GM19238 (cell line): Measurements from ENCODE around the gene GFPT1.

Experiments used
- DNase-seq: peaks from one replicate; pipeline ENCODE4 v3.0.0; 2011; ENCODE audit warnings: low spot score; ENCODE audit not compliant: insufficient read length

Gene GFPT1

DNA sequence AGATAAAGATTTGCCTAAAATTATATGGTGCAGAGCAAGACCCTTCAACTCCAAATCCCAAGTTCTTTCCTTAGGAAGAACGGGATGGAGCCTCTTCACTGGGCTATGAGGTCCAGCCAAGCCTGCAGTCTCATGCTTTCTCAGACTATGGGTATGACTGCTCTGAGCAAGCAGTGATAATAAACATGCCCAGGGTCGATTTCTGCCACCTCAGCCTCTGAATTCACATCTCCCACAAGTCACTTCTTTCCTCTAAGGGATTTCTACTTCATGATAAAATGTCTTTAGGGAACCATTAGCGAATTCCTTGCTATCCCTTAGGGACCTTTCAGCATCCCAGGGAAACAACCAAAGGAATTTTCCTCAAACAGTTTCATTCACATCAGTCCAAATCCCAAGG, 94.8 kb downstream of the GFPT1 start:
- DNase-seq, result no peak

DNA sequence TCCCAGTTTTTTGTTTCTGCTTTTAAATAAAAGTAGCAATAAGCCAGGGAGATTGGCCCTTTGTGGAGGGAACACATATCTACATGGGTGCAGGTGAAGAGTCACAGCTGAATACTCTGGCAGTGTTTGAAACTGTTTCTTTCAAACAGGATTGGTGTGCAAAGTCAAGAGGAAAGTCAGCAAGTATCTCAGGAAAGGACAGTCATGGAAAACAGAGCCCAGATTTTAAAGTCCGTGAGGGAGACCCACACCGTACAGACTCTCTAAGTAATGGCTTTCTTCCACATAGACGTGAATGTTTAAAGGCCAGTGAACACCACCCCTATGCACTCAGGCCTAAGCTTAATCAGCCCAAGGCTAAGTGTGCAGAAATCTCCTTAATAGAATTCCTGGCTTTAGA, 95.3 kb downstream of the GFPT1 start:
- DNase-seq, result no peak

DNA sequence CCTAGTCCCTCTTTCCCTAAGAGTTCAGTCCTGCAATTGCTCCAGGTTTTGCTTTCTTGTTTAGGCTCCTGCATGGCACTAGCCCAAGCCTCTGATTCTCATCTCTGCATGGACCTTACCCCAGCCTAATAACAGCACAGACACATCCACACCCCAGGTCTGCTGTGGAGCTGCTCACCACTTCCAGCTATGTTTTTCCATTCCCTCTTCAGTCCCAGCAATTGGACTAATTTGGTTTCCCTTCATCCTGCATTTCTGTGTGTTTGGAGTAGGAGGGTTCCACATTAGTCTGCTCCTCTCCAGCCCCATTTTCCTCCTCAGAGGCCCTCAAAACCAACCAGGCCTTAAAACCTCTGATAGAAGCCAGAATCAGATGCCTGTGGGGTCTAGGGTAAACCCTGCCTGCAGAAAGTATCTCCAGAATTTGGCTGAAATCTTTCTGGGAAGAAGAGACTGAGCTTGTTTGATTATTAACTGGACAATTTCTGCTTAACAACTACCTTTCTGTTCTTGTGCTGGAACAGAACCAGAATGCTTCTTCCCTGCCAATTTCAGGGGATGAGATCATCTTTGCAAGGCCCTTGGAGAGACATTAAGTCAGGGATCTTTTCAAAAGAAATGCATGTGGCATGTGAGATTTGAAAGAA, 95.9 kb downstream of the GFPT1 start:
- no peak for DNase-seq

DNA sequence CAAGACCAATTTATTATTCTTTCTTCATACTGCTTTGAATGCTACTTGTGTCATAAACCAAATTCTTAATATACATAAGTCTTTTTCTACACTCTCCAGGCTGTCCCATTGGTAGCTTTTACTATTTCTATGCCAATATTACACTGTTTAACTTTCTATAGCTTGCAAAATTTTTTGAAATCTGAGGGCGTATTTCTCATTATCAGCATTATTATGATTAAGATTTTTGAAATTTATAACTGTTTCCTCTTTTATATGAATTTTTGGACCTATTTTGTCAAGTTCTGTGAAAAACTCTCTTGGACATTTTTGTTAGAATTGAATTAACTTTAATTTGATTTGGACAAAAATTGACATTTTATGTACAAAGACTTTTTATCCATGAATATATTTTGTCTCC, 98.6 kb downstream of the GFPT1 start:
- DNase-seq, result no peak

DNA sequence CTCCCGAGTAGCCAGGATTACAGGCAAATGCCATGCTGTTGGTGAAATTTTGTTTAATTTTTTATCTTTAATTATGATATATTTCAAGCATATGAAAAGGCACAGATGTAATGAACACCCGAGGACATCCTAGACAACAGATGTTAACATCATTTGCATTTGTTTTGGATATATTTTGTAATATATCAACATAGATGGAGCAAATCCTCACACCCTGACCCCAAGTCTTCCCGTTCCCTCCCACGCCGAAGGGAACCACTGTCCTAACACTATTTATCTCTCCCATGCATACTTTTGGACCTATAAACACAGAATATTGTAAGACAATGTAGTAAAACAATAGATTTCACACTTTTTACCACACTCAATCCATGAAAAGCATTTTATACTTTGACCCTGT, 99.5 kb downstream of the GFPT1 start:
- no peak for DNase-seq

DNA sequence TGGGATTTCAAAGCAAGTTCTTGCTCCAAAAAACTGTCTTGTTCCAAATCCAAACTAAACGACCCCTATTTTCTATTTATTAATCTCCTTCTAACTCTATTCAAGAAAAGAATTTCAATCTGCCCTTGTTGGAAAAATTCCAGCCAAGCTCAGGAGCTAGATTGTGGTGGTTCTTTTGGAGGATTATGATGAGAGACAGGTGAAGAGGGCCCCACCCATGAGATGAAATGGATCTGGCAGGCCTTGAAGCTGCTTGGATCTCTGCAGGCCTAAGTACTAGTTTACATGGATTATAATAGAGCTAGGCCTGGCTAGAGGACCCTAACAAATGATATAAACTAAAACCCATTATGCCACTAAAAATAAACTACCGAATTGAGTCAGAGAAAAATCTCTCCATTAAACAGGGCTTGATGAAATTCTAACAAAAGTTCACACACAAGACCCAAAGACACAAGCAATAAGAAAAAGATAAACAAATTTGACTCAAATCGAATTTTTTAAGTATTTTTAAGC, 101.6 kb downstream of the GFPT1 start:
- DNase-seq, result no peak

DNA sequence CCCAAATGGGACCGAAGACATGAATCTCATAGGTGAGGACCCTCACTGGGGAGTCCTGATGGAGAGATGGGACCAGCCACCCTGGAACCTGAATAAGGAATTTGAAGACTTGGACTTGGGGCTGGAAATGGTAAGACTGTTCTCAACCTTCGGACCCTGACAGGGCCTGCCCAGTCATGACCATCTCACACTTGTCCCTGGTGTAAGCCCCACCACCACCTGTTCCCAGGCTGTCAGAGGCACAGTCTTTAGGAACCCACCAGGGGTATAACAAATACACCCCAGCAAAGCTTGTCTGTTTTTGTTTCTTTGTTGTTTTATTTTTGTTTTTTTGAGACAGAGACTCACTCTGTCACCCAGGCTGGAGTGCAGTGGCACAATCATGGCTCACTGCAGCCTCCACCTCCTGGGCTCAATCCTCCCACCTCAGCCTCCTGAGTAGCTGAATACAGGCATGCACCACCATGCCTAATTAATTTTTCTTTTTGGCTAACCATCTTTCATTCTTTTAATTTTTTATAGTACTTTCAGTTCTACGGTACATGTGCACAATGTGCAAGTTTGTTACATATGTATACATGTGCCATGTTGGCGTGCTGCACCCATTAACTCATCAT, 106.1 kb downstream of the GFPT1 start:
- no peak for DNase-seq

DNA sequence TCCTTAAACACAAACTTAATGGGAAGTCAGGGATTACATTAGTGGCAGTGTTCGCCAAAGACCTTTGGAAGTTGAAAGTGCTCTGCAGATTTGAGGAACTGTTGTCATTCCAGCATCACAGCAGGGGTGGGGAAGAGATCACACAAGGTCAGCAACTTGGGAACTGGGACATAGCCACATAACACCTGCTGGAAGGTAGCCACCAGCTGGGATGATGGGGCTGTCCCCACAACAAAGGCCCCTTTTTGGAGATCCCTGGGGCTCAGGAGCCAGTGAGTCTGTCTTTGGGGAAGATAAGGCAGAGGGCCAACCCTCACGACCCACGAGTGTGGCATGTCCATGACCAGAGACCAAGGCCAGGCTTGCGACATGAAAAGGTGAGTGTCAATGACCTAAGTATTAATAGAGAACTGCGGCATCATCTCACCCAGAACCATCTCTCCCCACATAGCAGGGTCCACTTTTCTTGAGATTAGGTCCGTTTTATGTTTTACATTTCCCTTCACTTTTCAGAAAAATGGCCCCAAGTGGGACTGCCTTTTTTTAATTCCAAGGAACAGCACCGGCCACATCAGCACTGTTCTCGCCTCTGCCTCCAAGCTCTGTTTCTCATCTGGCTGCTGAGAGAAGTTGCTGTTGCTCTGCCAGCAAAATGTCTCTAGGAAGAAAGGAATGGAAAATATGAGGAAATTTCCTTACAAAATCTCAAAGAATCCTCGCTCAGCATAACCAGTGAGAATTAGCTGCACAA, 106.9 kb downstream of the GFPT1 start:
- no peak for DNase-seq

DNA sequence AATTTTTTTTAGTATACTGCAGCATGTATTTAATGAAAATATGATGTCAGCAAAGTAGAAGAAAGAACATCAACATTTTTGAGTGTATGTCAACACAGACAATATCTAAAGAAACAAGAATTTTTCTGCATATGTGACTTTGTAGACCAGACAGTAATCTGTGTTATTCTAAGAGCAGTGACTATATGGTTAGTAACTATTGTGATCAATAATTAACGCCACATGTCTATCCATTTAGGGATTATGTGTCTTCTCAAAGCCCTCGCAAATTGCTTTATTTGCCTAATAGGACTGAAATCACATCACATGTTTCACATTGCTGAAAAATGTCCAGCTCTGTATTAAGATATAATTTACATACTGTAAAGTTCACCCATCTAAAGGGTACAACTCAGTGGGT, 107.8 kb downstream of the GFPT1 start:
- DNase-seq, result no peak

DNA sequence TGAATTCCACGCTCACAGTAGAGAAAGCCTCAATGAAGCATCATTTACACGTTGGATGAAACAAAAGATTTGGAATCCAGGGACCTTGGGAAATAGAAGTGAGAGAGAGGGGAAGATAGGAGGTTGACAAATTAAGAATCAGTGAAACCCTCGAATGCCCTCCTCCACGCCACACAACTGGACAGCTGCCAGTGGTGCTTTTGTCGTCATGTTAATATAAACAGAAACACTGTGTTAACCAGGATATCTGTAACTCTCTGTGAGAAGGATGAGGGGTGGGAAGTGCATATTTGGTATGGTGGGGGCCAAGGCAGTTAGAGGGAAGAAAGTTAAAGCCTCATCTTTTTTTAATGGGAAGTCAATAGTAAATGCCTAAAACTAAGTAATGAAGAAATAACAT, 108.7 kb downstream of the GFPT1 start:
- no peak for DNase-seq

DNA sequence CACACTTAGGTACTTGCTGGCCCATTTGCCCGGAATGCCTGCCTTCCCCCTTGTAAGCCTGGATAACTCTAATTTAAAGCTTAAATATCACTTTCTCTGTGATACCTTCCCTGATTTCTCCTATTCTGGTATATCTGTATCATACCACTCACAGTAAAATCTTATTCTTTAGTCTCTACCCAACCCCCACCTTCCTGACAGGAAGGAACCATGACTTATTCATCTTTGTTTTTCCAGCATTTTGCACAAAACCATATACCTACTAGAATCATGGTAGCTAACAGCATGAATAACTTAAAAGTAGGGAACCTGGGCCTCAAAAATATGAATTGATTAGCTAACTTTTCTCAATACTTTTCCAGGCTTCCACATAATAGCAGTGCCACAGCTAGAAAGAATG, 111.5 kb downstream of the GFPT1 start:
- no peak for DNase-seq

DNA sequence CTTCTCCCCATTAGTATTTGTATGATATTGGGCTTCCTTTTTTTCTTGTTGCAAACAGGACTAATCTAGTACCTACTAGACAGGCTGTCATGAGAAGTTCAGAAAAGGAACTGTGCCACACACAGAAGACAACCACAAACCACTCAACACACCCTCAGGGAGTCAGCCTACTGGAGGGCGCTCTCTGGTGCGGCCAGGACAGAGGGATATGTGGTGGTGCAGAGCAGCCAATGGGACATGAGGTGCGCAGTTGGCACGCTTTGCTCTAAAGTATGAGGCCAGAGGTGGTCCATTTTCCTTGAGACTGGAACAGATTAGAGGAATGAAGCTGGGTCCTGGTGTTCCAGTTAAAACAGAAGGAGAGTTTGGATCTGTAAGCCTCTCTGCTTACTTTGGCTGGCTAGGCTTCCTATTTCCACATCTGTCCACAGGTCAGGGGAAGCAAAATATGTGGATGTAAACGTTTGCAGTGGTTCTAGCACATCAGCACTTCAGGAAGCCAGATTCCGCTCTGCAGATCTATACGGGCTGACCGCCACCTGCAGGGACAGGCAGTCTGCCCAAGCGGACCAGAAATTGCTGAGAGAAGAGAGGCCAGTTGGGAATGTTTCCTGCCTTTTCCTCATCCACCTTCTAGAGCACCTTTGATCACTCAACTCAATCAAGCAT, 114.1 kb downstream of the GFPT1 start:
- no peak for DNase-seq

DNA sequence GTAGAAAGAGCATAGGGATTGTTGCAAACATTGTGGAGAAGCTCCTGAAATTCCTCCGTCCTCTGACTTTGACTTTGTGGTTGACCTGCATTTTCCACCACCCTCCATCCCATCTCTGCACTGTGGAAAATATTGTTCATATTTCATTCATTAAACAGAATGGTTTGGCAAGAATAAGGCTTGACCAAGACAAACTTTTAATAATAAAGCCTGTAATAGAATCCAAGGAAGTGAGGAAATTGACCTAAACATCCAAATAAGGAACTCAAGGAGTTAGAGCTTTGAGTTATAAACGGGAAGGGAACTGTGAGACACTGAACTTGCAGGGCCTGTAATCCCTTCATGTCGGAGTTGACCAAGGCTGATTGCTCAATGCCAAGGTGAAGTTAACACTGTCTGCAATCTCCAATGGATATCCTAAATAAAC, 115.2 kb downstream of the GFPT1 start:
- no peak for DNase-seq
